GM18907 (cell line): Measurements from ENCODE around the gene APOBEC3H.

Experiments
- ATAC-seq: cut with Tn5 transposase; IDR thresholded peaks from one replicate; pipeline ENCODE4 v1.9.1; 2021; ENCODE audit warnings: mild to moderate bottlenecking, moderate library complexity; ENCODE audit not compliant: unreplicated experiment

The APOBEC3H gene

GRCh38 chr22:39133871-39134270 lies 36.8 kb downstream of the APOBEC3H start:
- ATAC-seq: no peak

- ATAC-seq: no peak
Observed at GRCh38 chr22:39134366-39135091, 37.5 kb downstream of the APOBEC3H start.

- ATAC-seq: no peak
Observed at GRCh38 chr22:39135092-39135896, 38.2 kb downstream of the APOBEC3H start.

- no peak for ATAC-seq
Observed at GRCh38 chr22:39136317-39136716, 39.3 kb downstream of the APOBEC3H start.

GRCh38 chr22:39138357-39138997 lies 41.4 kb downstream of the APOBEC3H start:
- no peak for ATAC-seq

GRCh38 chr22:39139933-39140332 lies 42.9 kb downstream of the APOBEC3H start:
- no peak for ATAC-seq

- ATAC-seq: no peak
Observed at GRCh38 chr22:39142088-39142680, 45.1 kb downstream of the APOBEC3H start.

- ATAC-seq: peak; percentile 47
Observed at GRCh38 chr22:39144101-39144767, 47.2 kb downstream of the APOBEC3H start.

- no peak for ATAC-seq
Observed at GRCh38 chr22:39146256-39147101, 49.4 kb downstream of the APOBEC3H start.

- no peak for ATAC-seq
Observed at GRCh38 chr22:39147335-39148025, 50.4 kb downstream of the APOBEC3H start.

GRCh38 chr22:39148026-39148726 lies 51.1 kb downstream of the APOBEC3H start:
- ATAC-seq: no peak

- no peak for ATAC-seq
Observed at GRCh38 chr22:39148727-39149535, 51.9 kb downstream of the APOBEC3H start.

- no peak for ATAC-seq
Observed at GRCh38 chr22:39149915-39150847, 53.1 kb downstream of the APOBEC3H start.

- ATAC-seq: no peak
Observed at GRCh38 chr22:39150848-39151215, 53.8 kb downstream of the APOBEC3H start.

- no peak for ATAC-seq
Observed at GRCh38 chr22:39151329-39151975, 54.4 kb downstream of the APOBEC3H start.

GRCh38 chr22:39152024-39152510 lies 55.0 kb downstream of the APOBEC3H start:
- no peak for ATAC-seq
